ENCODE data around the gene COPS9.

- TF ChIP-seq, protein P1, sequence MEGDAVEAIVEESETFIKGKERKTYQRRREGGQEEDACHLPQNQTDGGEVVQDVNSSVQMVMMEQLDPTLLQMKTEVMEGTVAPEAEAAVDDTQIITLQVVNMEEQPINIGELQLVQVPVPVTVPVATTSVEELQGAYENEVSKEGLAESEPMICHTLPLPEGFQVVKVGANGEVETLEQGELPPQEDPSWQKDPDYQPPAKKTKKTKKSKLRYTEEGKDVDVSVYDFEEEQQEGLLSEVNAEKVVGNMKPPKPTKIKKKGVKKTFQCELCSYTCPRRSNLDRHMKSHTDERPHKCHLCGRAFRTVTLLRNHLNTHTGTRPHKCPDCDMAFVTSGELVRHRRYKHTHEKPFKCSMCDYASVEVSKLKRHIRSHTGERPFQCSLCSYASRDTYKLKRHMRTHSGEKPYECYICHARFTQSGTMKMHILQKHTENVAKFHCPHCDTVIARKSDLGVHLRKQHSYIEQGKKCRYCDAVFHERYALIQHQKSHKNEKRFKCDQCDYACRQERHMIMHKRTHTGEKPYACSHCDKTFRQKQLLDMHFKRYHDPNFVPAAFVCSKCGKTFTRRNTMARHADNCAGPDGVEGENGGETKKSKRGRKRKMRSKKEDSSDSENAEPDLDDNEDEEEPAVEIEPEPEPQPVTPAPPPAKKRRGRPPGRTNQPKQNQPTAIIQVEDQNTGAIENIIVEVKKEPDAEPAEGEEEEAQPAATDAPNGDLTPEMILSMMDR (conservative IDR thresholded peaks at IDR 0.05 in 1 of 2, IDR thresholded peaks at IDR 0.05 in 1 of 2; ENCODE audit: low read depth in 1 of 2, low read length in 2 of 2): no peak
- TF ChIP-seq EZH2 (IDR thresholded peaks at IDR 0.05; ENCODE audit: low read length, missing control alignments): no peak
Measured at GRCh38 chr2:240169486-240170353, 33.6 kb upstream of the COPS9 start.

All from fibroblast of lung (primary cell).